PC-3 (cell line): ENCODE measurements around the gene SRGAP3.

Experiments used
- CTCF ChIP-seq: fragments of 300-600 bp; sonication (generic); conservative IDR thresholded peaks from 2 replicates; pipeline ENCODE4 v1.5.1; 2017; ENCODE audit warnings: antibody characterized with exemption, low read depth, mild to moderate bottlenecking, low read length
- EZH2 ChIP-seq: fragments of 300-600 bp; sonication (generic); IDR thresholded peaks from one replicate; pipeline ENCODE4 v1.6.1; 2017; ENCODE audit warnings: antibody characterized with exemption, mild to moderate bottlenecking, low read length; ENCODE audit not compliant: unreplicated experiment

GRCh38 chr3:9198899-9199335, 50.5 kb downstream of the SRGAP3 start:
- TF ChIP-seq CTCF (no peak), EZH2 (no peak)
